K562 (cell line): ENCODE results near the gene KCTD15. TPM values are rescaled to one million over a fixed set of nuclear protein-coding genes. Genes with fewer than 3 reads are reported as not detected.
A peak's percentile ranks its signal among the peaks of the same experiment; 100 is the strongest.

Experiments used
- COPS2 ChIP-seq: fragments of 450-650 bp; conservative IDR thresholded peaks from 2 replicates; pipeline ENCODE4 v1.6.1; 2016; ENCODE audit warnings: mild to moderate bottlenecking, moderate library complexity
- CREM ChIP-seq: IDR thresholded peaks from 2 replicates; pipeline ENCODE4 v1.6.1; 2014; ENCODE audit warnings: antibody characterized with exemption, low read depth
- HDAC3 ChIP-seq: fragments of 450-650 bp; IDR thresholded peaks from 2 replicates; pipeline ENCODE4 v1.6.1; 2018; ENCODE audit warnings: borderline replicate concordance, mild to moderate bottlenecking, moderate library complexity; ENCODE audit not compliant: partially characterized antibody
- MAZ ChIP-seq, 2 experiments: fragments of 450-650 bp in 1 of 2; sonication (generic) in 1 of 2; formaldehyde crosslinking; IDR thresholded peaks in 1 of 2; conservative IDR thresholded peaks in 1 of 2; 2 replicates each; pipeline versions ENCODE4 v1.4.0 to v1.5.0; 2020; ENCODE audit warnings: mild to moderate bottlenecking in 1 of 2, missing genetic modification reagents in 1 of 2
- POLR2H ChIP-seq: IDR thresholded peaks from 2 replicates; pipeline ENCODE4 v1.6.1; 2016; ENCODE audit warnings: missing genetic modification characterization, low read depth, mild to moderate bottlenecking, control low read depth, missing compliant biosample characterization, moderate library complexity
- POLR3G ChIP-seq: IDR thresholded peaks from 2 replicates; pipeline ENCODE4 v1.6.1; 2011; ENCODE audit not compliant: insufficient read length, insufficient replicate concordance; ENCODE audit errors: extremely low read depth
- PREB ChIP-seq: sonication (generic); formaldehyde crosslinking; IDR thresholded peaks from 2 replicates; pipeline ENCODE4 v1.8.1; 2023; ENCODE audit warnings: mild to moderate bottlenecking, missing genetic modification reagents
- PRPF4 ChIP-seq: fragments of 200-400 bp; formaldehyde crosslinking; IDR thresholded peaks from one replicate; pipeline ENCODE4 v1.6.1; 2017; ENCODE audit warnings: low read length, low read depth, mild to moderate bottlenecking; ENCODE audit not compliant: insufficient read depth, poor library complexity, severe bottlenecking
- SOX6 ChIP-seq: fragments of 450-650 bp; IDR thresholded peaks from 2 replicates; pipeline ENCODE4 v1.6.1; 2014; ENCODE audit warnings: mild to moderate bottlenecking
- TBP ChIP-seq: optimal IDR thresholded peaks from 2 replicates; pipeline ENCODE3; 2011; ENCODE audit warnings: low read depth, low read length, improper control_type of control experiment
- TCFL5 ChIP-seq: fragments of 250-450 bp; sonication (Bioruptor Pico); conservative IDR thresholded peaks from 2 replicates; pipeline ENCODE4 v1.6.1; 2021; ENCODE audit warnings: mild to moderate bottlenecking, moderate library complexity, matching md5 sums
- ZC3H11A ChIP-seq: IDR thresholded peaks from 2 replicates; pipeline ENCODE4 v1.6.1; 2012; ENCODE audit warnings: low read depth, low read length, improper control_type of control experiment
- ZNF408 ChIP-seq: fragments of 250-450 bp; sonication (Bioruptor Pico); IDR thresholded peaks from 2 replicates; pipeline ENCODE4 v1.4.0; 2020; ENCODE audit warnings: low read depth, mild to moderate bottlenecking, moderate library complexity
- polyA plus RNA-seq, 8 experiments: library from polyadenylated mRNA; depleted of rRNA in 4 of 8; stranded (reverse) in 5 of 8; unstranded in 3 of 8; fragments of >200 nt; fragmentation: Nextera tagmentation in 2 of 8; fragmentation: Illumina TruSeq in 1 of 8; extraction: Ambion mirVana in 2 of 8; extraction: Trizol in 1 of 8; gene quantifications; 2 replicates each; pipeline versions ENCODE4 v1.2.1 to v1.2.3, GENCODE V29; 2011 to 2014; ENCODE audit warnings: inconsistent platforms in 1 of 8, missing spikeins in 1 of 8
- total RNA-seq, 7 experiments: library from RNA; depleted of rRNA in 6 of 7; stranded (reverse); fragments of >200 nt in 6 of 7; fragmentation: Illumina TruSeq in 2 of 7; extraction: Trizol in 2 of 7; gene quantifications; 2 replicates each; pipeline versions ENCODE4 v1.2.1 to v1.2.3, GENCODE V29; 2011 to 2021; ENCODE audit warnings: low replicate concordance in 1 of 7
- TF ChIP-seq, protein P1 (sequence below): fragments of 450-650 bp; IDR thresholded peaks from 2 replicates; pipeline ENCODE4 v1.6.1; 2016; ENCODE audit warnings: low read depth
- TF ChIP-seq, protein P2 (sequence below): fragments of 250-450 bp; sonication (Bioruptor Pico); IDR thresholded peaks from 2 replicates; pipeline ENCODE4 v1.4.0; 2020; ENCODE audit warnings: borderline replicate concordance

The KCTD15 gene
- total and polyA plus RNA-seq, 9 of the 15 experiments (the other 6 are each of a cell fraction or from before 2014, with no cell fraction given): 1.7 to 49.0 (median 11.8) TPM

- no peak for TF ChIP-seq HDAC3
- peak; percentile 34; the same call in 1 of the 2 replicates for TF ChIP-seq CREM
- no peak for TF ChIP-seq SOX6
- TF ChIP-seq, protein P1, sequence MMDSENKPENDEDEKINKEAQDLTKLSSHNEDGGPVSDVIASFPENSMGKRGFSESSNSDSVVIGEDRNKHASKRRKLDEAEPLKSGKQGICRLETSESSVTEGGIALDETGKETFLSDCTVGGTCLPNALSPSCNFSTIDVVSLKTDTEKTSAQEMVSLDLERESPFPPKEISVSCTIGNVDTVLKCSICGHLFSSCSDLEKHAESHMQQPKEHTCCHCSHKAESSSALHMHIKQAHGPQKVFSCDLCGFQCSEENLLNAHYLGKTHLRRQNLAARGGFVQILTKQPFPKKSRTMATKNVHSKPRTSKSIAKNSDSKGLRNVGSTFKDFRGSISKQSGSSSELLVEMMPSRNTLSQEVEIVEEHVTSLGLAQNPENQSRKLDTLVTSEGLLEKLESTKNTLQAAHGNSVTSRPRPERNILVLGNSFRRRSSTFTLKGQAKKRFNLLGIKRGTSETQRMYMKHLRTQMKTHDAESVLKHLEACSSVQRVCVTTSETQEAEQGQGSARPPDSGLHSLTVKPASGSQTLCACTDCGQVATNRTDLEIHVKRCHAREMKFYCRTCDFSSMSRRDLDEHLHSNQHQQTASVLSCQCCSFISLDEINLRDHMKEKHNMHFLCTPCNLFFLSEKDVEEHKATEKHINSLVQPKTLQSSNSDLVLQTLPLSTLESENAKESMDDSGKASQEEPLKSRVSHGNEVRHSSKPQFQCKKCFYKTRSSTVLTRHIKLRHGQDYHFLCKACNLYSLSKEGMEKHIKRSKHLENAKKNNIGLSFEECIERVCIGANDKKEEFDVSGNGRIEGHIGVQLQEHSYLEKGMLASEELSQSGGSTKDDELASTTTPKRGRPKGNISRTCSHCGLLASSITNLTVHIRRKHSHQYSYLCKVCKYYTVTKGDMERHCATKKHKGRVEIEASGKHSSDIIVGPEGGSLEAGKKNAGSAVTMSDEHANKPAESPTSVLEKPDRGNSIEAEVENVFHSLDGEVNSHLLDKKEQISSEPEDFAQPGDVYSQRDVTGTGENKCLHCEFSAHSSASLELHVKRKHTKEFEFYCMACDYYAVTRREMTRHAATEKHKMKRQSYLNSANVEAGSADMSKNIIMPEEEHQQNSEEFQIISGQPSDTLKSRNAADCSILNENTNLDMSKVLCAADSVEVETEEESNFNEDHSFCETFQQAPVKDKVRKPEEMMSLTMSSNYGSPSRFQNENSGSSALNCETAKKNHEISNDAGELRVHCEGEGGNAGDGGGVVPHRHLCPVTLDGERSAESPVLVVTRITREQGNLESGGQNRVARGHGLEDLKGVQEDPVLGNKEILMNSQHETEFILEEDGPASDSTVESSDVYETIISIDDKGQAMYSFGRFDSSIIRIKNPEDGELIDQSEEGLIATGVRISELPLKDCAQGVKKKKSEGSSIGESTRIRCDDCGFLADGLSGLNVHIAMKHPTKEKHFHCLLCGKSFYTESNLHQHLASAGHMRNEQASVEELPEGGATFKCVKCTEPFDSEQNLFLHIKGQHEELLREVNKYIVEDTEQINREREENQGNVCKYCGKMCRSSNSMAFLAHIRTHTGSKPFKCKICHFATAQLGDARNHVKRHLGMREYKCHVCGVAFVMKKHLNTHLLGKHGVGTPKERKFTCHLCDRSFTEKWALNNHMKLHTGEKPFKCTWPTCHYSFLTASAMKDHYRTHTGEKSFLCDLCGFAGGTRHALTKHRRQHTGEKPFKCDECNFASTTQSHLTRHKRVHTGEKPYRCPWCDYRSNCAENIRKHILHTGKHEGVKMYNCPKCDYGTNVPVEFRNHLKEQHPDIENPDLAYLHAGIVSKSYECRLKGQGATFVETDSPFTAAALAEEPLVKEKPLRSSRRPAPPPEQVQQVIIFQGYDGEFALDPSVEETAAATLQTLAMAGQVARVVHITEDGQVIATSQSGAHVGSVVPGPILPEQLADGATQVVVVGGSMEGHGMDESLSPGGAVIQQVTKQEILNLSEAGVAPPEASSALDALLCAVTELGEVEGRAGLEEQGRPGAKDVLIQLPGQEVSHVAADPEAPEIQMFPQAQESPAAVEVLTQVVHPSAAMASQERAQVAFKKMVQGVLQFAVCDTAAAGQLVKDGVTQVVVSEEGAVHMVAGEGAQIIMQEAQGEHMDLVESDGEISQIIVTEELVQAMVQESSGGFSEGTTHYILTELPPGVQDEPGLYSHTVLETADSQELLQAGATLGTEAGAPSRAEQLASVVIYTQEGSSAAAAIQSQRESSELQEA: no peak
- TF ChIP-seq PREB (CRISPR knock-in tag): no peak
- TF ChIP-seq POLR3G: no peak
- no peak for TF ChIP-seq PRPF4
- no peak for TF ChIP-seq ZNF408 (CRISPR knock-in tag)
- no peak for TF ChIP-seq TBP
- TF ChIP-seq, protein P2, sequence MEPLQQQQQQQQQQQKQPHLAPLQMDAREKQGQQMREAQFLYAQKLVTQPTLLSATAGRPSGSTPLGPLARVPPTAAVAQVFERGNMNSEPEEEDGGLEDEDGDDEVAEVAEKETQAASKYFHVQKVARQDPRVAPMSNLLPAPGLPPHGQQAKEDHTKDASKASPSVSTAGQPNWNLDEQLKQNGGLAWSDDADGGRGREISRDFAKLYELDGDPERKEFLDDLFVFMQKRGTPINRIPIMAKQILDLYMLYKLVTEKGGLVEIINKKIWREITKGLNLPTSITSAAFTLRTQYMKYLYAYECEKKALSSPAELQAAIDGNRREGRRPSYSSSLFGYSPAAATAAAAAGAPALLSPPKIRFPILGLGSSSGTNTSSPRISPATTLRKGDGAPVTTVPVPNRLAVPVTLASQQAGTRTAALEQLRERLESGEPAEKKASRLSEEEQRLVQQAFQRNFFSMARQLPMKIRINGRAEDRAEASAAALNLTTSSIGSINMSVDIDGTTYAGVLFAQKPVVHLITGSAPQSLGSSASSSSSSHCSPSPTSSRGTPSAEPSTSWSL: no peak
- TF ChIP-seq TCFL5 (CRISPR knock-in tag): no peak
- no peak for TF ChIP-seq ZC3H11A
- TF ChIP-seq POLR2H: no peak
- TF ChIP-seq COPS2: no peak
- TF ChIP-seq MAZ (CRISPR knock-in tag; conservative IDR thresholded peaks at IDR 0.05 in 1 of 2, IDR thresholded peaks at IDR 0.05 in 1 of 2): peak; percentile 23 to 55; a peak in 2 of 4 replicates
Observed at GRCh38 chr19:33819880-33820781, 23.5 kb downstream of the KCTD15 start (continued).
